Inflammatory macrophage treated with lipopolysaccharide for 4 hours (primary cell): Measurements from ENCODE around the gene STK24.

Source experiments
- DNase-seq: peaks from one replicate; pipeline ENCODE4 v3.0.0-alpha.2; 2020

The STK24 gene

GRCh38 chr13:98467263-98467985 is 109.5 kb downstream of the STK24 start:
- DNase-seq: peak; percentile 63

DNA sequence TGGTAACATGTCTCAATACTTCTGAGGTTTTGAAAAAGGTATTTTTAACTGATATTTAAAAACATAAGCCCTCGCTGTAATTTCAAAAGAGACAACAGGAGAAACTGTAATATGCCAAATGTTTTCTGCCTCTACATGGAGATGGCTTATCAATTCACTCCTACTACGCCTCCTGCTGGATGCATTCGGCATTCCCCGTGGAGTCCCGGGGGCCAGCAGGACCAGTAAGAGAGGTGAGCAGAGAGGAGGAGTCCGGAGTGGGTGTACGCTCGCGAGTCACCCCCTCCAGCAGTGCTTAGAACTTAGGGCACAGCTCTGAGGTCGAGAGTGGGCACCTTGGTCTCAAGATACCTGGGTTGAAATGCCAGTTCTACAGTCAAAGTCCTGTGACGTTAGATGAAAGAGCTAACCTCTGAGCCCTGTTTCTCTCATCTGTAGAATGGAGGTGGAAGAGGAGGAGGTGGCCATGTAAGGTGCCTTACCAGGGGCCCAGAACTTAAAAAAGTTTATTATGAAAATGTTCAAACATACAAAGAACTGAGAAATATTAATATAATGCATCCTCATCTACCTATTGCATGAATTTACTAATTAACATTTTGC is 110.2 kb downstream of the STK24 start:
- peak; percentile 26 for DNase-seq

GRCh38 chr13:98462946-98463345 is 114.0 kb downstream of the STK24 start:
- no peak for DNase-seq

DNA sequence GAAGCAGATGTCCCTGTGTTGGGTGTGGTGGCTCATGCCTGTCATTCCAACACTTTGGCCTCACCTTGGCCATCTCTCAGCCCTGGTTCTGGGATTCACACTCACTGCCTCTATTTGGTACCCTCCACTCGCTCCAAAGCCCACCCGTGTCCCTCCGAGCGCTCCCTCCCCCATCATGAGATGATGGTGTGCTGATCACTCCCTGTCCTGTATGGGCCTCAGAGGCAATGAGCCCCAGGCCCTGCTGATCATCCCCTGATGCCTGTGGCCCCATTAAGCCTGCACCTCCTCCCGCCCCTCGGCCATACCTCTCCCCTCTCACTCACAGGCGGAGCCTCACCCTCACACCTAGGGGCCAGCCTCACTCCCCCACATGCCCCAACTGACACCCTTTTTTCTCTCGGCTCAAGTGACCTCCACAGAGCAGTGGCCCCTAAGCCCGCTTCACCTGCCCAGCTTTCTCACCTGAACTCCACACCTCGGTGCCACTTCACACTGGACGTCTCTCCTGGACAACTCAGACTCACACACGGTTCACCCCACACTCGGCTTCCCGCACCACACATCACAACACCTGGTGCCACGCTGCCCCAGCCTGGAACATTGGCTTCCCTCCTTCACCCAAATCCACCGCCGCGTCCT is 114.5 kb downstream of the STK24 start:
- no peak for DNase-seq

DNA sequence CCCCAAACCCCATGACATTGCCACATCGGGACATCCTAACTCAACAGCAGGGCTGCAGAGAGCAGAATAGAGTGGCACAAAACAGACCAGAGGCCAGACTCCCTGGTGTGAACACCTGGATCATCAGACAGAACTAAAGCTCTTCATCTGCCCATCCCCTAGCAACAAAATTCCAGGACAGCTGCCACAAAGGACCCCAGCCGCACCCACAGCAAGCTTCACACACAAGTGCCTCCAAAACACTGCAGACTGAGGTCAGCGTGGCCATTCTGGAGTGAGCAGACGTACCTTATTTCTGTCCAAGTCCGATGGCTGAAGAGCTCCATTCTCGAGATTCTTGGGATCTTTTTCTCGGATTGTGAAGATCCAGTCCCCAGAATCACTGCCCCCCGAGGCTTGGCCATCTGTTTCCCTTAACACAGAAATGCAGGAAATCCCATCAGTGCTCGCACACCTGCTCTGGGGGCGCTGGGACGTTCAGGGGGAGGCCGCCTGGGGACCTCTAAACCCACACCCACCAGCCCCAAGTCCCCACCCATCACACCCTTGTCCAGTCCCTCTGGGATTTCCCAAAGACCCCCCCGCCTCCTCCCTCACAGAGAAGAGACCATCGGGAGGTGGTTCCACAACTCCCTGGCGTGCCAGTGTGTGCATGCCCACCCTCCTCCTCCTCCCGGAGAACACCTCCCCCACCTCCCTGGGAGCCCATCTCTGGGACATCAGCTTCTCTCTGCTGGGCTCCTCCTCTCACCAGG is 115.2 kb downstream of the STK24 start:
- no peak for DNase-seq

DNA sequence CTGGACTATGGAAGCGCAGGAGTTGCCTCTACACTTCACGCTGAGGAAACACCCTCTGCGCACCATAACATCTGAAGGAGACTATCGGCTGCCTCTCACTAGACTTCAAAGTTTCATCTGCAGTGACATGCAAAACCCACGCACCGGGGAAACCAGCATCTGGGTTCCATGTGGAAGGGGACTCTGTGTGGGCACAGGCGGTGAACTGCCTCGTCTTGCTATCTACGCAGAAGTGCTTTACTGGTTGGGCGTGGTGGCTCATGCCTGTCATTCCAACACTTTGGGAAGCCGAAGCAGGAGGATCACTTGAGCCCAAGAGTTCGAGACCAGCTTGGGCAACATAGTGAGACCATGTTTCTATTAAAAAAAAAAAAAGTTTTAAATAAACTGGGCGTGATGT is 116.4 kb downstream of the STK24 start:
- no peak for DNase-seq

DNA sequence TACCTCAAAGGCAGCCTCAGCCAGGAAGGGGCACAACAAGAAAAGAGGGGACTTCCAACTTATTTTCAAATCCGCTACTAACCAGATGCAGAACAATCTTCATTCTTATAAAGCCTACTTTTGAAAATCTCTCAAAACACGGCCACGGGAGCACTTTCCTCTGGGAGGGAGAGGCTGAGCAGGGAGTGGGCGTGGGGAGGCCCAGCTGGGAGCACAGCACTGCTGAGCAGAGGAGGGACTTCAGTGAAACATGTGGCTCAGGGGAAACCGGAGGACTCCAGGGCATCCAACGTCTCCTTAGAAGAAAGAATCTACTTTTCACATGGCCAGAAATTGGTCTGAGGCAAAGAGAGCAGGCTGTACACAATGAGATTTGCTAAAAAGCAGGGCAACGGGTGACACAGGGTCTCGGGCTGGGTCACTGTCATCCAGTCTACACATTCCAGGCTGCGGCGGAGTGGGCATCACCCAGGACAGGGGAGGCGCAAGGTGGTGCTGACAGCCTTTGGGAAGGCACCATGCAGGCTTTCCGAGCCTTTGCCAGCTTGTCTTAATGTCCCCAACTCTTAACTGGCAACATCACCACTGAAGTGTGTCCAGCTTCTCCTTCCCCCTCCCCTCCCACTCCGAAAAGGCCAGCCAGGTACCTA is 117.1 kb downstream of the STK24 start:
- DNase-seq: no peak

DNA sequence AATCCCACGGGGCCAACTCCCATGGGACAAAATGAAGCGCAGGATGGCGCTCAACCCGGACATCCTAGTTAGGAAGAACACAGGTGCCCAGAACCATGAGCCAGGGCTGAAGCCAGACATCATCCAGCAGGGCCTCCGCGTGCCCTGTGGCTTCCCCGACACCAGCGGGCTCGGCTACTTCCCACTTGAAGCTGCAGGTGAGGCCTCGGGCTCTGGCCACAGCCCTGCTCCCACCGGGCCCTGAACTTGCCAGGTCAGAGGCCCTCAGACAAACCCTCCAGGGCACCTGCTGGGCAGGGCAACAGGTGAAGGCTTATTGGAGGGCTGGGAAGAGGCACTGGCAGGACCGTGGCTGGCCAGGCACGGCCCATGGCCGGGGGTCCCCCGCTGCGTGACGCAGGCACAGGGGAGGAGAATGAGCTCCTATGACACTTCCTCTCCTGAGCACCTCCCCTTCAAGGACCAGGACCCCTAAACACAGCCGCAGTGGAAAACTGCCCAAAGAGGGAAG is 117.7 kb downstream of the STK24 start:
- no peak for DNase-seq

DNA sequence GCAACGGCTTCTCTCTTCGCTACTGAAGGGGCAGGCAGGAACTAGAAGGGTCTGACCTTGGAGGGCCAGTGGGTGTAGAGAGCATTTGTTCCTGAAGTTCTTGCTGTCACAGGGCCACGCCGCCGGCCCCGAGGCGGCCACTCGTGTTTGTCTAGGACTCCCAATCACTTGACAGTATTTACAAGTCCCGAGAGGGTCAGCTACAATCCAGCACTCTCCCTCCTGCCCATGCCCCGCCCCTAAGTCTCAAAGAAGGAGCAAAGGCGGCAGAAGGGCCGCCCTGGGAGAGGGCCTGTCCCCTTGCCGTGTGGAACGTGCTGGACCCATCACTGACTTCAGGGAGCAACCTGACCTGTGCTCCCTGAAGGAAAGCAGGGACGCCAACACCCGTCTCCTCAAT is 118.5 kb downstream of the STK24 start:
- DNase-seq: no peak

GRCh38 chr13:98457053-98457452 is 119.9 kb downstream of the STK24 start:
- no peak for DNase-seq

- DNase-seq: no peak
Measured at GRCh38 chr13:98456413-98456845, 120.5 kb downstream of the STK24 start.

DNA sequence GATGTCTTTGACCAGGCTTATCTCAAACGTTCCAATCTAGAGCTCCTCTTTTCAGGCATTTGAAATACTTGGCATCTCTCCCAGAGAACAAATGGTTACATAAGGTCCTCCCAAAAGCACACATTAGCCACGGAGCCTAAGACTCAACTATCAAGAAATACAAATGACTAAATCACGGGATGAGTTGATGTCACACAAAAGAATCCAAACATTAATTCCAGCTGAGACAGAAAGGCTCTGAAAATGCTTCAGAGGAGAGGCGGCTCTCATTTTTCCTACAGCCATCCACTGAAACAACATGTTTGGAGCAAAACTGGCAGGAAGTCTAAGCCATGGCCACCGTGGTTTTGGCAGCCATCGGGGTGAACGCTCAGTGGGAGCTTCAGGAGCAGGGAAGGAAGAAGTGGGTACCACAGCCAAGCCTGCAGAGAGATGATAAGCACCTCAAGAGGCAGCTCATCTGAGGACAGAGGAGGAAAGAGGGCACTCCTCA is 122.5 kb downstream of the STK24 start:
- DNase-seq: no peak

DNA sequence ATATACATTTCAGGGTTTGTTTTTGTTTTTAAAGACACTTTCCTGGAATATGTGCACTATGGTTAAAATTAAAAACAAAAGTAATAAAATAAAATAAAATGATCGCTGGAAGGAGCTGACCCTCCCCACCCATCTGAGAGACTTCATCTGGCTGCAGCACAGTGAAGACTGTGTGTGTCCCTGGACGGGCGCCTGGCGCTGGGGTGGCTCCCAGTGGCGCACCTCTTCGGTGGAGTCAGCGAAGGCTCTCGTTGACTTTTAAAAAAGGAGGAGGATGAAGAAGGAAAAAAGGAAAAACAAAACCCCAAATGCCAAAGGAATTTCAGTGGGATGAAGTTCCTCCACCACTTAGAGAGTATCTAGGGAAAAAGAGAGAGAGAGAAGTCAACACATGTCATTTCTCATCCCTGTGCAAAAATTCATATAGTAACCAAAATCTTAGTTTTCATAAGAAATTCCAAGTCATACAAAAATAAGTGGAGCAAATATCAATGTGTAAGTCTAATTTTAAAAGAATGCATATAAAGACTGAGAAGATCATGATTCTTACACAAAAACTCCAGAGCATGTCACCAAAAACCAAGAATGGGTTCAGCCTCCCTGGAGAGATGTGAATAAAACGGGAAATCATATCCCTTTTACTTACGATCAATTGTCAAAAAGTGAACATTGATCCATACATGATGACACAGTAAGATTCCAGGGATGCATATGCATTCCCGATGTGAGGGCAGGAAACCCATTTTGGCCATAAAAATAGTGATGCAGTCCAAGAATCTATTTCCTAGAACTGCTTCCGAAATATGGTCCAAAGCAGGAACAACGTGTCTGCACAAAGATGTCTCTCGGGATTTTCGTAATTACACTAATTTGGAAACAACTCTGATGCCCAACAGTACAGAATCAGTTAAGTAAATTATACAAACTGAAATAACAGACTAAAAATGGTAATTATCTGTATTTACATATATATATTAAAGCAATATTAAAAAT is 123.8 kb downstream of the STK24 start:
- DNase-seq: no peak

GRCh38 chr13:98451676-98452470 is 125.0 kb downstream of the STK24 start:
- no peak for DNase-seq

GRCh38 chr13:98450539-98451111 is 126.3 kb downstream of the STK24 start:
- no peak for DNase-seq

DNA sequence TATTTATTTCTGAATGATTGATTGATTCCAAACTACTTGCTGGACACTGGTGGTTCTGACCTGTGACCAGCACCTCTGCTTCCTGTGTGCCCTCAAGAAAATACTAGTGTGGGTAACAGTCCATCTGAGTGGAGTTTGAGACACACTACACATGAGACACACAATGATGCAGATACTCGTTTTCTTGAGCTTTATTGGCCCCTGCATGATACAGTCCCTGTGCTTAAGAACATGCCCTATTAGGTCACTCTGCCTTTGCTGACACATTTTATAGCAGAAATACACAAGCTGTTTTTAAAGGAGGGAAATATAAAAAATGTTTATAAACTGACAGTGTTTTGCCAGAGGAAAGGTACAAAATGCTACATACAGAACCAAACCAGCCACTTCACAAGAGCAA is 126.9 kb downstream of the STK24 start:
- DNase-seq: no peak

- DNase-seq: no peak
Measured at GRCh38 chr13:98449273-98449672, 127.6 kb downstream of the STK24 start.

DNA sequence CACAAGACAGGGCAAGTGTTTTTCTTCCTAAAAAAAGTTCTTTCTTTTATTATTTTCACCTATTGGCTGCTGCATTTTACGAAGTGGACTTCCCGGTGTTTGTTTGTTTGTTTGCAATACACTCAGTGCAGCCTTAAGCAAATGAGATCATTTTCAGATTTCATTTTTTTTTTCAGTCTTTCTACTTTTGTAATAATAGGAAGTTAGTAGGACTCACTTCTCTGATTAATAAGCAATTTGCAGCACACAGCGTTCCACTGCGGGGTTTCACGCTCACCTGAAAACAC is 128.3 kb downstream of the STK24 start:
- no peak for DNase-seq

- DNase-seq: no peak
Measured at GRCh38 chr13:98447881-98448641, 128.8 kb downstream of the STK24 start.

DNA sequence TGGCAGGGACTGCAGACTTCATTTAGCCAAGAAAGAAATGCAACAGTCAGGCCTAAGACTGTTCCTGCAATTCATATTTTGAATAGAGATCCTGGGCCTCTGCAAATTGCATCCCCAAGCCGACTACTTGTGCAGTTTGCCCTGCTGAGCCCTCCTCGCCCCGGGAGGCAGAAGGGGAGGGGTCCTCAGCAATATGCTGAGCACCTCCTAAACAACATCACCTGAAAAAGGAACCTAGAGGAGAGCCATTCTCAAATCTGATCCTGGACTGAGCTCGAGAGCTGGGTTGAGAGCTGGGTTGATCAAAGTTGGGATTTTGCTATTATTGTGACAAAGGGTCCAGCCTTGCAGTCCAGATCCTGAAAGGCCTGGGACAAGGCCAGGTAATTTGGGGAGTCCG is 129.8 kb downstream of the STK24 start:
- DNase-seq: no peak
